ENCODE measurements around the gene CORO2B. TPM values are rescaled to one million over a fixed set of nuclear protein-coding genes. Genes with fewer than 3 reads are reported as not detected.
A peak's percentile ranks its signal among the peaks of the same experiment; 100 is the strongest.

CORO2B gene
- polyA plus RNA-seq, 5 donors: 18.4 to 27.1 (median 20.1) TPM

GRCh38 chr15:68769702-68770101 is 190.9 kb downstream of the CORO2B start:
- DNase-seq: no peak

GRCh38 chr15:68770216-68770615 is 191.4 kb downstream of the CORO2B start:
- no peak for DNase-seq

GRCh38 chr15:68773036-68773435 is 194.2 kb downstream of the CORO2B start:
- no peak for DNase-seq

- DNase-seq: no peak
Measured at GRCh38 chr15:68774120-68774519, 195.3 kb downstream of the CORO2B start.

GRCh38 chr15:68774521-68775235 is 195.9 kb downstream of the CORO2B start:
- peak; percentile 57 to 60 for DNase-seq

GRCh38 chr15:68775236-68775577 is 196.4 kb downstream of the CORO2B start:
- no peak for DNase-seq

GRCh38 chr15:68775671-68776476 is 197.1 kb downstream of the CORO2B start:
- DNase-seq: peak; percentile 80 to 88

- no peak for DNase-seq
Measured at GRCh38 chr15:68776477-68777270, 197.9 kb downstream of the CORO2B start.

Other genes starting within 250 kb of the CORO2B start
- 1 to 10 TPM; 1.0 to 1.7 (median 1.5) TPM for gene ITGA11, start 146.8 kb upstream of the CORO2B start, polyA plus RNA-seq (ENCODE audit: insufficient read depth in 1 of 5, insufficient read length in 5 of 5, low replicate concordance in 1 of 5)
- 100 to 1,000 TPM; 272 to 353 (median 306) TPM for gene ANP32A, start 241.9 kb downstream of the CORO2B start, polyA plus RNA-seq (ENCODE audit: insufficient read depth in 1 of 5, insufficient read length in 5 of 5, low replicate concordance in 1 of 5)